Parathyroid adenoma (tissue), 2 donors: ENCODE results near the gene ODF2L.

Experiments
- H2AFZ ChIP-seq: fragments of 300-600 bp; sonication (generic); one replicate; pipeline ENCODE4 v1.7.0; 2017; ENCODE audit warnings: antibody characterized with exemption, mild to moderate bottlenecking
- H3K27ac ChIP-seq: fragments of 300-600 bp; sonication (generic); one replicate; pipeline ENCODE4 v1.7.0; 2017
- H3K27me3 ChIP-seq: fragments of 300-600 bp; sonication (generic); one replicate; pipeline ENCODE4 v1.7.0; 2017; ENCODE audit warnings: low read length; ENCODE audit not compliant: control insufficient read depth, insufficient read depth
- H3K36me3 ChIP-seq: fragments of 300-600 bp; sonication (generic); one replicate; pipeline ENCODE4 v1.7.0; 2017; ENCODE audit warnings: low read length; ENCODE audit not compliant: control insufficient read depth, insufficient read depth
- H3K4me1 ChIP-seq: fragments of 300-600 bp; sonication (generic); one replicate; pipeline ENCODE4 v1.7.0; 2017; ENCODE audit warnings: control low read depth
- H3K4me2 ChIP-seq: fragments of 300-600 bp; sonication (generic); one replicate; pipeline ENCODE4 v1.7.0; 2017; ENCODE audit warnings: low read length
- H3K4me3 ChIP-seq: fragments of 300-600 bp; sonication (generic); one replicate; pipeline ENCODE4 v1.7.0; 2017; ENCODE audit warnings: low read depth, low read length
- H3K79me2 ChIP-seq: fragments of 300-600 bp; sonication (generic); one replicate; pipeline ENCODE4 v1.7.0; 2017; ENCODE audit warnings: control low read depth
- H3K9ac ChIP-seq: fragments of 300-600 bp; sonication (generic); one replicate; pipeline ENCODE4 v1.7.0; 2017; ENCODE audit warnings: mild to moderate bottlenecking
- H3K9me3 ChIP-seq: fragments of 300-600 bp; sonication (generic); one replicate; pipeline ENCODE4 v1.7.0; 2017; ENCODE audit warnings: low read length; ENCODE audit not compliant: control insufficient read depth
- CTCF ChIP-seq: fragments of 300-600 bp; sonication (generic); IDR thresholded peaks from one replicate; pipeline ENCODE4 v1.7.0; 2017; ENCODE audit warnings: antibody characterized with exemption, mild to moderate bottlenecking
- donor health status: primary hyperparathyroidism.

Gene ODF2L

GRCh38 chr1:86416343-86416742, 20.2 kb upstream of the ODF2L start:
- no peak overlapping the region for H3K4me2 ChIP-seq

DNA sequence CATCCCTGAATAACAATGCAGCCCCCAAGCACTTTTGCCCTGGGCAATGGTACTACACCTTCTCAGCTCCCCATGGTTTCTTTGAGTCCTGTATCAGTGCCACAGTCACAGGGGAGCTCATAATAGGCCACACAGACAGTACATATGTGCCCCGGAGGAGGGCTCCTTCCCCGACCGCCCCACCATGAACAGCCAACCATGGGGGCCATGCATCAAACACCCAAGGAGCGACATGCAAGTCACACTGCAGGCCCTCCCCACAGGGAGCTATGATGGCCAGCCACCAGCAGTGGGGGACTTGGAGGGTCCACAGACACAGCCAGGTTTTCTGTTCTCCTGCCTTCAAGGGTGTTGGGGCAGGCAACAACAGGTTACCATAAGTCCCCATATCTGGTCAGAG, 14.8 kb upstream of the ODF2L start:
- Histone ChIP-seq H3K27me3 (no peaks in the 10 kb centered on the region), H3K4me3 (no peak overlapping the region), H3K4me1 (peaks cover 3% of the 10 kb centered on the region), H3K79me2 (no peaks in the 10 kb centered on the region), H3K36me3 (no peaks in the 10 kb centered on the region), H3K9me3 (no peaks in the 10 kb centered on the region), H3K9ac (no peak overlapping the region), H3K27ac (no peak overlapping the region), H2AFZ (no peak overlapping the region), H3K4me2 (no peak overlapping the region)
- no peak for TF ChIP-seq CTCF

More at GRCh38 chr1:86416343-86416742, 20.2 kb upstream of the ODF2L start:
- H3K27me3 ChIP-seq, result no peaks in the 10 kb centered on the region
- no peaks in the 10 kb centered on the region for H3K79me2 ChIP-seq
- no peak overlapping the region for H2AFZ ChIP-seq
- H3K9me3 ChIP-seq, result no peaks in the 10 kb centered on the region
- H3K36me3 ChIP-seq, result no peaks in the 10 kb centered on the region
- no peak overlapping the region for H3K27ac ChIP-seq
- no peak for TF ChIP-seq CTCF
- no peak overlapping the region for H3K4me3 ChIP-seq
- no peaks in the 10 kb centered on the region for H3K4me1 ChIP-seq
- H3K9ac ChIP-seq, result no peak overlapping the region

- no peak overlapping the region for H3K4me3 ChIP-seq
- H3K27me3 ChIP-seq, result no peaks in the 10 kb centered on the region
- peaks cover 3% of the 10 kb centered on the region for H3K4me1 ChIP-seq
- no peaks in the 10 kb centered on the region for H3K79me2 ChIP-seq
- no peak overlapping the region for H3K9ac ChIP-seq
- H3K36me3 ChIP-seq, result no peaks in the 10 kb centered on the region
- H2AFZ ChIP-seq, result no peak overlapping the region
- no peaks in the 10 kb centered on the region for H3K9me3 ChIP-seq
- no peak overlapping the region for H3K27ac ChIP-seq
- no peak for TF ChIP-seq CTCF
- no peak overlapping the region for H3K4me2 ChIP-seq
Observed at GRCh38 chr1:86409416-86410021, 13.4 kb upstream of the ODF2L start.

- no peaks in the 10 kb centered on the region for H3K36me3 ChIP-seq
- no peaks in the 10 kb centered on the region for H3K79me2 ChIP-seq
- H3K4me2 ChIP-seq, result peak overlapping the region; percentile 71
- no peak for TF ChIP-seq CTCF
- peak overlapping the region; percentile 78 for H3K27ac ChIP-seq
- H3K9ac ChIP-seq, result peak overlapping the region; percentile 34
- no peaks in the 10 kb centered on the region for H3K4me1 ChIP-seq
- H2AFZ ChIP-seq, result peak overlapping the region; percentile 91
- no peaks in the 10 kb centered on the region for H3K27me3 ChIP-seq
- no peaks in the 10 kb centered on the region for H3K9me3 ChIP-seq
- H3K4me3 ChIP-seq, result peak overlapping the region; percentile 81
Observed at GRCh38 chr1:86396498-86396890, 371 bp upstream of the ODF2L start.

GRCh38 chr1:86394416-86394815, 1.7 kb downstream of the ODF2L start:
- Histone ChIP-seq H3K27me3 (no peaks in the 10 kb centered on the region), H3K4me3 (no peak overlapping the region), H3K9ac (no peak overlapping the region), H2AFZ (no peak overlapping the region), H3K4me2 (no peak overlapping the region), H3K79me2 (no peaks in the 10 kb centered on the region), H3K9me3 (no peaks in the 10 kb centered on the region), H3K36me3 (no peaks in the 10 kb centered on the region), H3K27ac (no peak overlapping the region), H3K4me1 (no peaks in the 10 kb centered on the region)
- no peak for TF ChIP-seq CTCF
